ENCODE measurements around the gene MGP.
A peak's percentile ranks its signal among the peaks of the same experiment; 100 is the strongest.

Gene MGP

DNA sequence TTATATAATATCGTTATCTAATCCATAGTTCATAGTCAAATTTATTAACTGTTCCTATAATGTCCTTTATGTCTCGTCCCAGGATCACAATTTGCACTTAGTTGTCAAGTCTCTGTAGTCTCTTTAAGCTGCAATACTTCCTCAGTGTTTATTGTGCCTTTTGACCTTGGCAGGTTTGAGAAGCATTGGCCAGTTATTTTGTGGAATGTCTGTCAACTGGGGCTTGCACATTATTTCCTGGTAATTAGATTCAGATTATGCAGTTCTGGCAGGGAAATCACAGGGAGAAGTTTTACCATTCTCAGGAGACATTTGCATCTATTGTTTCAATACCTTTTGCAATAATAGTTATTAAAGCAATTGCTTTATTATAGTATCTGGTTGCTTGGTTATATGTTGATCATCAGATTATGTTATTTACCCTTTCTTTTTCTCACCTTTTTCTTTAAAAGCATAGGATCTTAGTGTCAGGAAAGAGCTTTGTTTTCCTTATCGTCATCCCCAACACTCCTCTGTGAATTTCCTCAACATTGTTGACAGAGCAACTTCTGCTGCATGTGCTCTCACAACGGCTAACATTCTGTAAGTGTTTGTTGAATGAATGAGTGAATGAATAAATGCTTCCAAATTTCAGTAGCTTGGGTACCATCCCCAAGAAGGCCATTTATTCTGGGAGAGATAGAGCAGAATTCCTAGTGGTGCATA, 38.6 kb downstream of the MGP start:
- DNase-seq (ENCODE audit: low spot score), result no peak
- TF ChIP-seq, protein P1, sequence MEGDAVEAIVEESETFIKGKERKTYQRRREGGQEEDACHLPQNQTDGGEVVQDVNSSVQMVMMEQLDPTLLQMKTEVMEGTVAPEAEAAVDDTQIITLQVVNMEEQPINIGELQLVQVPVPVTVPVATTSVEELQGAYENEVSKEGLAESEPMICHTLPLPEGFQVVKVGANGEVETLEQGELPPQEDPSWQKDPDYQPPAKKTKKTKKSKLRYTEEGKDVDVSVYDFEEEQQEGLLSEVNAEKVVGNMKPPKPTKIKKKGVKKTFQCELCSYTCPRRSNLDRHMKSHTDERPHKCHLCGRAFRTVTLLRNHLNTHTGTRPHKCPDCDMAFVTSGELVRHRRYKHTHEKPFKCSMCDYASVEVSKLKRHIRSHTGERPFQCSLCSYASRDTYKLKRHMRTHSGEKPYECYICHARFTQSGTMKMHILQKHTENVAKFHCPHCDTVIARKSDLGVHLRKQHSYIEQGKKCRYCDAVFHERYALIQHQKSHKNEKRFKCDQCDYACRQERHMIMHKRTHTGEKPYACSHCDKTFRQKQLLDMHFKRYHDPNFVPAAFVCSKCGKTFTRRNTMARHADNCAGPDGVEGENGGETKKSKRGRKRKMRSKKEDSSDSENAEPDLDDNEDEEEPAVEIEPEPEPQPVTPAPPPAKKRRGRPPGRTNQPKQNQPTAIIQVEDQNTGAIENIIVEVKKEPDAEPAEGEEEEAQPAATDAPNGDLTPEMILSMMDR (IDR thresholded peaks at IDR 0.05; ENCODE audit: extremely low read depth, missing control alignments), result no peak

GRCh38 chr12:14846042-14846587, 39.5 kb downstream of the MGP start:
- TF ChIP-seq, protein P1 (IDR thresholded peaks at IDR 0.05; ENCODE audit: extremely low read depth, missing control alignments), result no peak
- no peak for DNase-seq (ENCODE audit: low spot score)

GRCh38 chr12:14845350-14845750, 40.3 kb downstream of the MGP start:
- peak; percentile 50 for DNase-seq (ENCODE audit: low spot score)

GRCh38 chr12:14844401-14844800, 41.3 kb downstream of the MGP start:
- DNase-seq (ENCODE audit: low spot score), result no peak
- TF ChIP-seq, protein P1 (IDR thresholded peaks at IDR 0.05; ENCODE audit: extremely low read depth, missing control alignments), result no peak

More at GRCh38 chr12:14845350-14845750, 40.3 kb downstream of the MGP start:
- TF ChIP-seq, protein P1 (IDR thresholded peaks at IDR 0.05; ENCODE audit: extremely low read depth, missing control alignments), result peak; percentile 49

DNA sequence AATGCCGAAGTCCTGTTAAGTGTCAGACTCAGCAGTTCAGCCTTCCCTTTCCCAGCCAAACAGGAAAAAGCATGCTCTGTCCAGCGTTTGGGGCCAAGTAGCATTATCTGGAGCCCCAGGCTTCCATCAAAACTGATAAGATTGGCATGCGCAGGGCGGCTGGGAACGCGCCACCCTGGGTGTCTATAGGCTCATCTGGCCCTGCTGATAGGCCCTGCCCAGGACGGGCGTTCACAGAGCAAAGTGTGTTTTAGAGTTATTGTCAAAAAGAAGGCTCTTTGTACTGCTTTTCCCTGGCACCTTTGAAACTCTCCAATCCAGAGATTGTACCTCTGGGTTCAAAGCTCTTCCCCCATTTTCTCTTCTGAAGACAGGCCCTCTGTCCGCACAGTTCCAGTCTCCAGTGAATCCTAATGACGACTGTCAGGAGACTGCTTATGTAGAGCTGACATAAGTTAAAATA, 42.2 kb downstream of the MGP start, which contains the start of gene ART4:
Gene ART4, minus strand, starts transcription at position 102 of the 463 bp plus-strand sequence. CDS start 413 bp downstream, outside the sequence.
- TF ChIP-seq, protein P1 (IDR thresholded peaks at IDR 0.05; ENCODE audit: extremely low read depth, missing control alignments), result no peak
- DNase-seq (ENCODE audit: low spot score), result no peak

- no peak for DNase-seq (ENCODE audit: low spot score)
- TF ChIP-seq, protein P1 (IDR thresholded peaks at IDR 0.05; ENCODE audit: extremely low read depth, missing control alignments), result no peak
Observed at GRCh38 chr12:14842315-14842714, 43.3 kb downstream of the MGP start.

DNA sequence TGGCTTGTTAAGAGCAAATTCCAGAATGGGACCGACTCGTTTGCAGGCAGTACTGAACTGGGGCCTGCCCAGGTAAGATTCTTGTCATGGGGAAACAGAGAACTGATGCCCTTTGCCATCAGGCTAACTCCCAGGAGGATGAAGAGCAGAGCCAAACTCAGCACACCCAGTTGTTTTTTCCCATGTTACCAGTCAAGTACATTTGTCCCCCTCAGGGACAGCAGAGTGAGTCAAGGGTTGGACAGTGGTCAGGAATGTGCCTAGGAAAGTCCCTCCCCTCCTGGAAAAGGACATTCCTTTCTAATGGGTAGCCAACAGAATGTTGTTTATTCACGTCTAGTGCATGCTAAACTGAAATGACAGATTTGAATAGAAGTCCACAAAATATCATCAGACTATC, 43.9 kb downstream of the MGP start:
- DNase-seq (ENCODE audit: low spot score), result no peak
- TF ChIP-seq, protein P1 (IDR thresholded peaks at IDR 0.05; ENCODE audit: extremely low read depth, missing control alignments), result no peak

Measured in GM20000 (cell line).